Right ventricle myocardium inferior (tissue), 1 donor: Measurements from ENCODE around the gene KRTAP10-5. TPM values are rescaled to one million over a fixed set of nuclear protein-coding genes. Genes with fewer than 3 reads are reported as not detected.
"Not testable (repeated sequence)": the region's sequence is repeated elsewhere in the genome, so short reads cannot be mapped to it uniquely, and the experiment has no call there.

ENCODE experiments used
- ATAC-seq: fragments of 200-7000 bp; cut with Tn5 transposase; one replicate; pipeline ENCODE4 v1.9.1; 2020; ENCODE audit warnings: mild to moderate bottlenecking, moderate library complexity
- DNase-seq: peaks from one replicate; pipeline ENCODE4 v3.0.0; 2021; ENCODE audit errors: missing footprints
- intact Hi-C: fragments of 100-400 bp; cut with DNase I; formaldehyde crosslinking; loops from one replicate; pipeline ENCODE4 v1.11.0; 2022
- total RNA-seq: library from RNA; stranded (reverse); fragmentation: NEBNext Ultra II Directional; extraction: Animal tissue kit (Norgen Biotek cat#: 25700); gene quantifications from one replicate; pipeline ENCODE4 v1.2.1, GENCODE V29; 2021
- donor health status: DM: no; HTN: yes; CAD: no; lungs with severe emphysema.

Gene KRTAP10-5
- total RNA-seq, 1 donor from 2014 or later = not detected

DNA sequence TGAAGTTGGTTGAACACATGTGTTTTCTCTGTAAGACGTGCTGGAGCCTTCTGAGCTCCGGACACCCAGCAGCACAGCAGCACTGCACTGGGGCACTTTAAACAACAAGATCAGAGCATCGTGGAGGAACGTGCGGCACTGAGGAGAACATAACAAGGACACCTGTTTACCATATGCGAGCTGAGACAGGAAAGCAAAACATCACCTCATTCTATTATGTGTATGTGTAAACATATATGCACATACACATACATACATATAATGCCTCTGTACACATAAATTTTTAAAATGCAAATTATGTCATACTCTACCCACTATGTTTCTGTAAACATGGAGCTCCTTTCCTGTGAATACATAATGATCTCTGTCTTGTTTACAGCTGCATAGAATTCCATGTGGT lies 15.1 kb upstream of the KRTAP10-5 start:
- ATAC-seq = no peak
- intact Hi-C loops = no loop called here
- DNase-seq = no peak

DNA sequence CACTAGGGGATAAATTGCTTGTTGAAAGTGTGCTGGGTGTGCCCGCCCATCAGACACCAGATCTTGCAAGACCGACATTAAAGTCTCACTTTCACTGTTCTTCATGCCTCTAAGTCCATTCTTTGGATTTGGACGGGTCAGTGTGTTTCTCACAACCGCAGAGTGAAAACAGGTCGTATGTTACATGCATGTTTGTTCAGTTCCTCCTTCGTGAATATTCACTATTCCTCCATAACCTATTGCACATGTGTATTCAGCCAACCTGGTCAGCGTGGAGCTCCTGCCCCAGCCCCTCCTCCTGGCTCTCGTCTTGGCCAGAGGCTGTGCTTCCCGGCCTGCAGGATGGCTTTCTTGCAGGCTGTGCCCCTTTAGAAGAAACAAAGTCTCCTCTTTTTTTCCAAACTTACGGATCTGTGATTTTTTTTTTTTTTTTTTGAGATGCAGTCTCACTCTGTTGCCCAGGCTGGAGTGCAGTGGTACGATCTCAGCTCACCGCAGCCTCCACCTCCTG lies 14.1 kb upstream of the KRTAP10-5 start:
- no peak for DNase-seq
- intact Hi-C loops = no loop called here
- ATAC-seq = no peak

DNA sequence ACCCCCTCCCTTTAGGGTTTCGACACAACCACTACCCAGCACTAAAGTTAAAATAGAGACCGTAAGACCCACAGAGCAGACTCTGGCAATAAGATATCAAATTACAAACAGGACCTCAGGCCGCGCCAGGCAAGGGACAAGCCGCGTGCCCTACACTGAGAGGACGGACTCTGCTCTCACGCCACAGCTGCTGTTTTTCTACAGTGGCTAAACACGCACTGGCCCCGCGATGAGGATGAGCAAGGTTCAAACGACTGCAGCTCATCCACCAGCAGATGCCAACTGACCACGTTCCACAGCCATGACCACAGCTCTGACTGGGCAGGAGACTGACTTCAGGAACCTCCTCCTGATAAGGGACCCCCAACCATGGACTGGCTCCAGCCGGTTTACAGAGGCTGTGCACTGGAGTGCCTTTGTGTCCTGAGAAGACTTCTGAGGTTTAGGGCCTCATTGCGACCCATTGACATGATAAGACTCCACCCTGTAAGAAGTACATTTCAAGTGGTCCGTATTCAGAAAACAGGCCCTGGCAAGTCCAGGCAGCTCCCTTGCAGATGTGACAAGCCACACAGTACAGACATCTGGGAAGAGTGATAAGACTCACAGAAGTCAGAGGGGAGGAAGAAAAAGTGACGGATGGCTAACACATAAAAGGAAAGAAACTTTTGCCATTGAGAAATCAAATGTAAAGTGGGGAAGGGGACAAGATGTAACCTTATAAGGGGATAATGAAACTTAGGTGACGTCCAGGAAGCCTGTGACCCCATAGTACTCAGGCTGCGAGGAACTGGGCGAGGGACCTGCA lies 13.4 kb upstream of the KRTAP10-5 start:
- intact Hi-C loops = no loop called here
- ATAC-seq = no peak
- DNase-seq = no peak

DNA sequence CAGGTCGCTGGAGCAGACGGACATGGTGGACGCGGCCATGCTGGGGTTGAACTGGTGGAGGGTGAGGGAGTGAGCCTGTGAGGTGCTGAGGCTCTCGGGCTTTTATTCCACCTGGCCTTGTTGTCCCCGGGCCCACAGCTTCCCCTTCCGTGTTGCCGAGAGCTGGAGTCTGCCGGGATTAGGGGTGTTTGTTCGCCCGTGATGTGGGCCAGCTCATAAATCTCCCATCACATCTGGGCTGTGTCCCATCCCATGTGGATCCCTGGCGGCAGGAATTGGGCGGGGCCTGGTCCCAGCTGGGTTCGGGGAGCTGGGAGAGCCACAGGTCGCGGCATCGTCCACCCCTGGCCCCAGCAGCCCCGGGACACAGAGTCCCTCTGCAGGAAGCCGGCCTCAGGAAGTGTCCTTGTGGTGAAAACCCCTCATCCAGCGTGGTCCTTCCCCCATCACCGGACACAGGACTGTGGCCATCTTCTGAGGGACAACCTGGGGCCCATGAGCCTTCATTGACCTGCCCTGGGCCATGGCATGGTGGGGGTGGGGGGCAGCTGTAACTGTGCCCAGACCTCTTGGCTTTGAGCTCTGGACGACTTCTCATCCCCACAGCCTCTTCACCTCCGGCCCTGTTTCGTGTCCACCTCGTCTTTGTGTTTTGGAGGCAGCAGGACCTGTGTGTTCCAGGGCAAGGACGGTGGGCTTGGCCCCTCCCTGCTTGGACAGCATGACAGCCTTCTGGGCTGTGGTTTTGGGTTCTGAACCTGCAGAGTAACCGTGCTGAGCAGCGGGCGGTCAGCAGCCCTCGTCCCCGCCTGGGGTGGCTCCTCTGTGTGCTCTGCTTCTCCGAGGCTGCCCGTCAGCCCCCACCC lies 12.3 kb upstream of the KRTAP10-5 start, which contains the start of gene KRTAP10-6:
KRTAP10-6 (minus strand) TSS at position 60 of the 866 bp plus-strand sequence; CDS start at position 39, 21 bp downstream.
- ATAC-seq (no peak), DNase-seq (no peak)
- intact Hi-C loops = no loop called here

DNA sequence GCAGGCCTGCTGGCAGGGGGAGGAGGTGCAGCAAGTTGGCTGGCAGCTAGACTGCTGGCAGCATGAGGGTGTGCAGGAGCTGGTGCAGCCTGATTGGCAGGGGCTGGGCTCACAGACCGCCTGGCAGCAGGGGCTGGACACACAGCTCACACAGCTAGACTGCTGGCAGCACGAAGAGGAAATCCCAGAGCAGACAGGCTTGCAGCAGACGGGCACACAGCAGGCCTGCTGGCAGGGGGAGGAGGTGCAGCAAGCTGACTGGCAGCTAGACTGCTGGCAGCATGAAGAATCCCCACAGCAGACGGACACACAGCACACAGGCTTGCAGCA lies 11.4 kb upstream of the KRTAP10-5 start:
- ATAC-seq, intact Hi-C loops, DNase-seq: not testable (repeated sequence)

DNA sequence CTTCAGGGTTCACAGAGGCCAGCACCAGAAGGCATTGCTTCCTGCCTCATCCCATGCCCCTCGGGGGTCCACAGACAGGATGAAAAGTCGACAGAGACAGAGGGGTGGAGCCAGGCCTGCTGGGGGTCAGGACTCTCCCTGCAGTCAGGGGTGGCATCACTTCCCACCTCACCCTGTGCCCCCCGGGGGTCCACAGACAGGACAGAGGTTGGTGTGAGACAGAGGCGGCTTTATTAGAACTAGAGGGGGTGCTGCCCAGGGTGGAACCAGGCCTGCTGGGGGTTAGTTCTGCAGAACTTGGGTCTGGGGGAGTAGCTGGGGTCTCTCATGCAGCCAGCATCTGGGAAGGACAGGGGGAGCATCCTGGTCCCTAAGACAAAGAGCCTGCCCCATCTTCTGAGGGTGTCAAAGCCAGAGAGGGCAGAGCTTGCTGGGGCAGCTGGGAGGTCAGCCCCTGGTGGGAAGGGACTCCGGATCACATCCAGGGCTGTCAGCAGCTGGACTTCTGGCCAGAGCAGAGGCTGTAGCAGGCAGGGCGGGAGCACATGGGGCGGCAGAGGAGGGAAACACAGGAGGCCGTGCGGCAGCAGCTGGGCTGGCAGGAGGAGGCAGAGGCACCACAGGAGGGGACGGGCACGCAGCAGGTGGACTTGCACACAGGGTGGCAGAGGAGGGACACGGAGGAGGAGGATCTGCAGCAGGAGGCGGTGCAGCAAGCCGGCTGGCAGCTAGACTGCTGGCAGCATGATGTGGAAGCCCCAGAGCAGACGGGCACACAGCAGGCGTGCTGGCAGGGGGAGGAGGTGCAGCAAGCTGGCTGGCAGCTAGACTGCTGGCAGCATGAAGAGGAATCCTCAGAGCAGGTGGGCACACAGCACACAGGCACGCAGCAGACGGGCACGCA lies 10.7 kb upstream of the KRTAP10-5 start:
- intact Hi-C loops, ATAC-seq, DNase-seq: not testable (repeated sequence)

DNA sequence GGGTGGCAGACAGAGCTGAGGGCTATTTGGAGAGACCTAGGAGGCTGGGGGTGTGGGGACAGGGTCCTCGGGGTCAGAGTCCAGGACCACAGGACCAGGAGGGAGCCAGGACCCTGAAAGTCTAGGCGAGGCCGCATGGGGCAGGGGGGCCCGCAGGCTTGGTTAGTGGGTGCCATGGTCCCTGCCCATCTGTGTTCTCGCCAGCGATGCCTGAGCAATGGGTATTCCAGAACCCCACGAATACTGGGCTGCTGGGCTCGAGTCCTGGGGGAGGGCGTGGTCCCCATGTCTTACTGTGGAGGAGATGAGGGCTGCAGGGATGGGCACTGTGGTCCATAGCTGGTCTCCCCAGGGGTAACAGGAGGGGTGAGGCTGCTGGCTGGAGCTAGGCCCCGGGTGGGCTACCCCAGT lies 9.9 kb upstream of the KRTAP10-5 start:
- intact Hi-C loops = no loop called here
- ATAC-seq (no peak), DNase-seq (no peak)

DNA sequence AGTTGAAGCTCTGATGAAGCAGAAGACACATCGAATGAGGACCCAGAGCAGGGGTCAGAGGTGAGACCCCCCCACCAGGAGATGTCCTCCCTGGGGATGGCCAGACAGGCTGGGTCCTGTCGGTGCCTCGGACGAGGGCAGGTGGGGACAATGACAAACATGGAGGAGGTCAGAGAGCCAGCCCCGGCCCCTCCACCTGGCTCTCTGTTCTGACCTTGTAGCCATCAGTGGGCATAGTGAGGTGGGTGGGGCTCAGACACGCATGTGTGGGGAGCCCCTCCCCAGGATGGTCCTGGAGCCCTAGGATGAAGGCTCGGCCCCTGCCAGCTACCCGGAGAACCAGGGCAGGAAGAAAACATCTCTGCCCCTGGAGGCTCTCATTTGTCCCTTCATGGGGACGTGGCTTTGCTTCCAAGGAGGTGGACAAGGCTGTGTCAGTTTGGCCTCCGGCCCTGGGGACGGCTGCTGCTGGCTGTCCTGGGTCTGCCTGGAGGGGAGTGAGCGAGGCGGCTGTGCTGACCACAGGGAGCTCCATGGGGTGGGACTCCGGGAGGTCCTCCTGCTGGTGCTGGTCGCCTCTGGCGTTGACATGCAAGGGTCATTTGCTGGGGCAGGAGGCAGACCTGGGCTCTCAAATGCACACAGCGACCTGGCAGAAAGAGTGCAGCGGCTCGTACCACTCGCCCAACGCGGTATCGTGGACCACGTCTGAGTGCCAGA lies 9.3 kb upstream of the KRTAP10-5 start:
- intact Hi-C loops = no loop called here
- DNase-seq (no peak), ATAC-seq (no peak)

DNA sequence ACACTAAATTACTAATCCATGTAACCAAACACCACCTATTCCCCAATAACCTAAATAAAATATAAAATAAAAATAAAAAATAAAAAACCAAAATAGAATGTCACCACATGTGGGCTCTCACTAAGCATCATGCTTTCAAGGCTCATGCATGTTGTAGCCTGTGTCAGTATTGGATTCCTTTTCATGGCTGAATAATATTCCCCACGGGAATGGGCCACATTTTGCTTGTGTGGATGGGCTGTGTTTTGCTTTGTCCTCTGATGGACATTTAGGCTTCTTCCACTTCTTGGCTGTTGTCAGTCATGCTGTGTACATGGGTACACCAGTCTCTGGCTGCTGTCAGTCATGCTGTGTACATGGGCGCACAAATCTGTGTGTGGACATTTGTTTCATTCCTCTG lies 8.7 kb upstream of the KRTAP10-5 start:
- intact Hi-C loops = no loop called here
- DNase-seq (no peak), ATAC-seq (no peak)

DNA sequence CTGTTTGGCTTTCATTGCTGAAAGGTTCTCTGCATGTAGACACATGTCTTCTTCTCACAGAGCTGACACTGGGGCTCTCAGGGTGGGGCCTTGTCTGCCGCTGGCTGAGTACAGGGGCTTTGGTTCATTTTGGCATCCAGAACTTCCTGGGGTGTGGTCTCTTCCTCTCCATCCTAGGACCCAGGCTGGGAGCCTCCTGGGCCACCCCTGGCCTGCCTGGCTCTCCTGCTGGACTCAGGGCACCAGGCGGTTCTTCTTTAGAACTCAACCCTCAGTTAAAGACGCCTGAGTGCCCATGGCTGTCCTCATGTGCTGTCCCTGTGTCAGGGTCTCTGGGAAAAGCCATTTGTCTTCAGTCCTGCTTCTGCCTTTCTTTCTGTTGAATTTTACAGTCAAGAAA lies 5.5 kb upstream of the KRTAP10-5 start:
- intact Hi-C loops = no loop called here
- ATAC-seq (no peak), DNase-seq (no peak)

DNA sequence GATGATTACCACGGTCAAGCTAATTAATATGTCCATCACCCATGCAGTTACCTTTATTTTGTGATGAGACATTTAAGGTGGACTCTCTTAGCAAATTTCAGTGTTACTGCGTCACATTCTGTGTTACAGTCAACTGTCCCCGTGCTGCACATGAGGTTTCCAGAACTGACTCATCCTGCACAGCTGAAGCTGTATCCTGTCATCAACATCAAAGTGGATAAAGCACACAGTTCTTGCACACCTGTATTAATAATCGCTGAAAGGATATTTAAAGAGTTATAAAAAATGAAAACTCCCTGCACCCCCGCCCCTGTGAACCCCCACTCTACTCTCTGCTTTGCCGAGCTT lies 3.4 kb upstream of the KRTAP10-5 start:
- ATAC-seq = no peak
- DNase-seq = no peak
- intact Hi-C loops = no loop called here

DNA sequence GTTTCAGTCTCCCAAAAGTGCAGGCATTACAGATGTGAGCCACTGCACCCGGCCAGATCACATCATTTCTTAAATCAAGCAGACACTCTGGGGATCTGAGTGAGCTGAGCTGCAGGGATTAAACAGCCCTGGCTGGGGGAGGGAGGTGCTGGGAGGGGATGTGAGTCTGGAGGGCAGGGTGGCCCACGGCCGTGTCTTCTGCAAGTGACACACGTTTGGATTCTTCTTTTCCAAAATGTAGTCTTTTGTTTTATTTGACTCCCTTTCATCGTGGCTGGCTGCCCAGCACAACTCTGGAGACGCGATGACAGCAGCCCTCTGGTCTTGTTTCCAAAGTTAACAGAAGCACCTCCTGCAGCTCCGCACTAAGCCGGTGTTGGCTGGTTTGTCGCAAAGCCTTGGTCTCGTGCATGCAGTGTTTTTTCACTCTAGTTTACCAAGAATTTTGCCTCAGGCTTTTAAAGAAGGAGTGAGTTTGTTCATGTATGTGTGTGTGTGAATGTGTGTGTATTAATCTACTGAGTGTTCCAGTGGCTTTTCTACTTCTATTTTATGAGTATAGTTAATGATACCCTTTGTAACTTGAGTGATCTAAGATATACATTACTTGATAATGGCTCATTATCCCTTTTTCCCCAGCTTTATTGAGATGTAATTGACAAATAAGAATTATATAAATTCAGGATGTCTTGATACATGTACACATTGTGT lies 2.8 kb upstream of the KRTAP10-5 start:
- DNase-seq (no peak), ATAC-seq (no peak)
- intact Hi-C loops = no loop called here

DNA sequence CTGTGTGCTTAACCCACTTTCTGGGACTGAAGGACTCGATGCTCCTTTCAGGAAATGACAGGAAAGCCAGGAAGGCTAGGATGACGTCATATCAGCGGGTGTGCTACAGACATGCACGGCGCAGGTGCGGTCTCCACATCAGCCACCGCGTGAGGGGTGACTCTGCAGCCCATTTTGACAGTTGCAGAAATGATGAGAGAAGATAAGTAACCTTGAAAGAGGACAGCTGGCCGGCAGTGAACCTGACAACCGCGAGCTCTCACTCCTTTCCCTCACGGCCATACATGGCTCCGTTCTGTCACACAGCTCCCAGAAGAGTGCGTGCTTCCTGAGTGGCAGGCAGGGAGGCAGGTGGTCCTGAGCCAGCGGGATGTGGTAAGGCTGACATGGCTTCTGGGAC lies 1.7 kb upstream of the KRTAP10-5 start:
- ATAC-seq = no peak
- DNase-seq = no peak
- intact Hi-C loops = no loop called here

DNA sequence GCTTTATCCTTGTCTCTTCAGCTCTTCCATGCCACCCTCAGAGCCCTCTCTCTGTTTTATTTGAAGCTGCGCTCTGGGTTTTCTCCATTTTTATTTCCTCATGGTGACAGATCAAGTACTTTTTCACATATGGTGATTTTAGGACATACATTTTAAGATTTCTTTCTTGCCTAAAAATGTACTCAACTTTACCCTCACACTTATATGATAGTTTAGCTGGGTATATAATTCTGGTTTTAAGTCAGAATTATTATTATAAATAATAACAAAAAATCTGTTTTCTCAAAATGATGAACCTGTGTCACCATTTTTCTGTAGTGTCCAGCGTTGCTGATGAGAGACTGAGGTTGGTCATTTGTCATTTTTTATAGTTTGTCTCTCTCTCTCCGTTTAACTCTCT lies 754 bp upstream of the KRTAP10-5 start:
- no peak for ATAC-seq
- intact Hi-C loops = no loop called here

DNA sequence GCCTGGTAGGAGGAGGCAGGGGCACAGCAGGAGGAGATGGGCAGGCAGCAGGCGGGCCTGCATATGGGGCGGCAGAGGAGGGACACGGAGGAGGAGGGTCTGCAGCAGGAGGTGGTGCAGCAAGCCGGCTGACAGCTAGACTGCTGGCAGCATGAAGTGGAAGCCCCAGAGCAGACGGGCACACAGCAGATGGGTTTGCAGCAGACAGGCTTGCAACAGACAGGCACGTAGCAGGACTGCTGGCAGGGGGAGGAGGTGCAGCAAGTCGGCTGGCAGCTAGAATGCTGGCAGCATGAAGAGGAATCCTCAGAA lies 615 bp downstream of the KRTAP10-5 start:
- DNase-seq = no peak
- intact Hi-C loops = no loop called here
- ATAC-seq = no peak

More for the DNA sequence above, 754 bp upstream of the KRTAP10-5 start:
- DNase-seq = no peak

DNA sequence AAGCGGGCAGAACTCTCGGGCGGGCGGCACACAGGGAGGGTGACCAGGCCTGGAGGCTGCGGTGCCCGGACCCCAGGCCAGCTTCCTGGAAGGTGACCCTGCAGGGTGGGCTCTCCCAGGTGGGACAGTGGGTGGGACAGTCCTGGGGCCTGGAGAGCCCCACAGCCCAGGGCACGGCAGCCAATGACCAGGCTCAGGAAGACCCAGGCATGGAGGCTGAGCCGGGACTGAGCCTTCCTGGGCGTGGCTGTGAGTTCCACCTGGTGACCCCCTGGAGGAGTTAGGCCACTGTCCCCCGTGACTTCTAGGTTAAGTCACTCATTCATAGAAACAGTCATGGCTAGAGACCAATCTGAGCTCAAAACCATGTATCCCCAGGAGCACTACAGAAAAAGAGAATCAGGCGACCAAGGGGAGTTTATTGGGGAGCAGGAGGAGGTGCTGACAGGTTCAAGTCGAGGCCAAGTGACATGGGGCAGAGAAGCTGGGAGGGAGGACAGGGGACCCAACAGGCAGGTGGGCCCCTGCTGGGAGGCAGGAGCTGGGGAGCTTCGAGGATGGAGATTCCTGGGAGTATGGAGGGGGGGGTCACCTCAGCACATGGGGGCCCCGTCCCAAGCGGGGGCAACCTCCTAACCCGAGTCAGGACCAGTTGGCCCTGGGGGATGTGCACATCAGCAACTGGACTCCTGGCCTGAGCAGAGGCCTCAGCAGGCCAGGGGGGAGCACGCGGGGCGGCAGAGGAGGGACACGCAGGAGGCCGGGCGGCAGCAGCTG lies 1.2 kb downstream of the KRTAP10-5 start:
- ATAC-seq = no peak
- intact Hi-C loops = no loop called here
- DNase-seq = no peak

DNA sequence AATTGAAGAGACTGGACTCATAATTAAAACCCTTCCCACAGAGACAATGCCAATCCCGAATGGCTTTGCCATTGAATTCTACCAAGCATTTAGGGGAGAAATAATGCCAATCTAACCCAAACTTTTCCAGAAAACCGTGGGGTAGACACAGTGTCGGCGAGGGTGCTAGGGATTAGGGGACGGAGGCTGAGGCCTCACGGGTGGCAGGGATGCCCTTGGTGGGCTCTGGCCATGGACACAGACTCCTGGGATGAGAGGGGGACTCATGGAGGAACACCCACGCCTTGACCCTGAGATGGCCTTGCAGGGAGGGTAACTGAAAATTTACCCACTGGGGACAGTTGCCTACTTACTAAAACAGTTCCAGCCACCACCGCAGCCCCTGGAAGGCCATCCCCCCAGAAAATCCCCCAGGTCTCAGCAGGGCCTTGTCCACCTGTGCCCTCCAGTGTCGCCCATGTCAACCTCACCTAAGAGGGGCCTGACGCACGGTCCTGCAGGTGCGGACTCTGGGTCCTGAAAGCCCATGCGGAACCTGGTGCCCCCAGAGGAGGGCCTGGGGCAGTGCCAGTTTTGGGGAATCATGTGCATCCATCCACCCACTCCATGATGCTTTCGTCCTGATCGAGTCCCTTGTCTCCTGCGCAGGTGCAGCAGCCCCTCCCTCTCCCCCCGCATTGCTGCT lies 1.9 kb downstream of the KRTAP10-5 start:
- DNase-seq = no peak
- intact Hi-C loops = no loop called here
- ATAC-seq = no peak
